Liver (tissue), 9 donors: Measurements from ENCODE around the gene UBASH3B. TPM values are rescaled to one million over a fixed set of nuclear protein-coding genes. Genes with fewer than 3 reads are reported as not detected.
A peak's percentile ranks its signal among the peaks of the same experiment; 100 is the strongest.

ENCODE experiments used
- DNase-seq: peaks from one replicate; pipeline ENCODE4 v3.0.0-alpha.2; 2017; ENCODE audit warnings: low spot score
- H3K27ac ChIP-seq, 2 donors: one replicate each; pipeline ENCODE4 v1.7.0; 2013; ENCODE audit warnings: inconsistent platforms in 2 of 2, low read length in 2 of 2, control low read depth in 1 of 2, low read depth in 1 of 2, mild to moderate bottlenecking in 1 of 2
- H3K27me3 ChIP-seq, 4 donors: one replicate each; pipeline versions ENCODE4 v1.6.1 to v1.7.0; 2013; ENCODE audit warnings: low read length in 3 of 4, inconsistent platforms in 1 of 4, mild to moderate bottlenecking in 1 of 4, moderate library complexity in 1 of 4; ENCODE audit not compliant: control insufficient read depth in 4 of 4, insufficient read depth in 4 of 4
- H3K36me3 ChIP-seq, 4 donors: one replicate each; pipeline versions ENCODE4 v1.6.1 to v1.7.0; 2013; ENCODE audit warnings: low read length in 3 of 4, mild to moderate bottlenecking in 3 of 4, low read depth in 1 of 4, moderate library complexity in 1 of 4; ENCODE audit not compliant: control insufficient read depth in 4 of 4, insufficient read depth in 3 of 4
- H3K4me1 ChIP-seq, 4 donors: one replicate each; pipeline versions ENCODE4 v1.6.1 to v1.7.0; 2013; ENCODE audit warnings: low read length in 3 of 4, mild to moderate bottlenecking in 3 of 4, moderate library complexity in 1 of 4; ENCODE audit not compliant: control insufficient read depth in 4 of 4, insufficient read depth in 4 of 4
- H3K4me3 ChIP-seq, 3 donors: one replicate each; pipeline versions ENCODE4 v1.6.1 to v1.7.0; 2013; ENCODE audit warnings: low read length in 3 of 3, control low read depth in 1 of 3, low read depth in 1 of 3, mild to moderate bottlenecking in 1 of 3
- H3K9ac ChIP-seq, 2 donors: one replicate each; pipeline ENCODE4 v1.7.0; 2013; ENCODE audit warnings: low read length in 2 of 2, mild to moderate bottlenecking in 2 of 2, moderate library complexity in 2 of 2, control low read depth in 1 of 2, low read depth in 1 of 2
- H3K9me3 ChIP-seq, 4 donors: one replicate each; pipeline versions ENCODE4 v1.6.1 to v1.7.0; 2013; ENCODE audit warnings: low read length in 3 of 4; ENCODE audit not compliant: control insufficient read depth in 4 of 4
- FOXA2 ChIP-seq: IDR thresholded peaks from 2 replicates; pipeline ENCODE4 v1.6.1; 2016; ENCODE audit warnings: antibody characterized with exemption
- GABPA ChIP-seq, 2 donors: IDR thresholded peaks in 1 of 2; conservative IDR thresholded peaks in 1 of 2; 2 replicates each; pipeline ENCODE4 v1.6.1; 2016; ENCODE audit warnings: antibody characterized with exemption in 2 of 2, mild to moderate bottlenecking in 1 of 2, moderate library complexity in 1 of 2
- HNF4A ChIP-seq, 2 donors: conservative IDR thresholded peaks; 2 replicates each; pipeline ENCODE4 v1.6.1; 2016; ENCODE audit warnings: antibody characterized with exemption in 2 of 2, mild to moderate bottlenecking in 2 of 2
- HNF4G ChIP-seq: IDR thresholded peaks from 2 replicates; pipeline ENCODE4 v1.6.1; 2016; ENCODE audit warnings: antibody characterized with exemption
- JUND ChIP-seq, 2 donors: IDR thresholded peaks; 2 replicates each; pipeline ENCODE4 v1.6.1; 2016; ENCODE audit warnings: antibody characterized with exemption in 2 of 2
- NR2F2 ChIP-seq: IDR thresholded peaks from 2 replicates; pipeline ENCODE4 v1.6.1; 2016; ENCODE audit warnings: antibody characterized with exemption
- RAD21 ChIP-seq, 2 donors: IDR thresholded peaks; 2 replicates each; pipeline ENCODE4 v1.6.1; 2016; ENCODE audit warnings: antibody characterized with exemption in 2 of 2, mild to moderate bottlenecking in 2 of 2
- REST ChIP-seq: IDR thresholded peaks from 2 replicates; pipeline ENCODE4 v1.6.1; 2016; ENCODE audit warnings: antibody characterized with exemption, mild to moderate bottlenecking
- RXRA ChIP-seq, 2 donors: IDR thresholded peaks; 2 replicates each; pipeline ENCODE4 v1.6.1; 2017 to 2018; ENCODE audit warnings: antibody characterized with exemption in 2 of 2, mild to moderate bottlenecking in 1 of 2
- SP1 ChIP-seq: IDR thresholded peaks from 2 replicates; pipeline ENCODE4 v1.6.1; 2018; ENCODE audit warnings: antibody characterized with exemption, mild to moderate bottlenecking
- TAF1 ChIP-seq: conservative IDR thresholded peaks from 2 replicates; pipeline ENCODE4 v1.6.1; 2016; ENCODE audit warnings: antibody characterized with exemption, mild to moderate bottlenecking
- YY1 ChIP-seq: IDR thresholded peaks from 2 replicates; pipeline ENCODE4 v1.6.1; 2016; ENCODE audit warnings: antibody characterized with exemption, mild to moderate bottlenecking
- WGBS: extraction: QIAGEN DNeasy Blood & Tissue Kit; methylation state at CpG from one replicate; pipeline ENCODE4 v1.1.7; 2013; 5-methylcytosine and 5-hydroxymethylcytosine counted together
- polyA plus RNA-seq, 2 donors: library from polyadenylated mRNA; stranded (reverse) in 1 of 2; unstranded in 1 of 2; fragments of 200-250 nt in 1 of 2; fragments of >200 nt in 1 of 2; fragmentation: Nextera tagmentation in 1 of 2; extraction: Ambion mirVana in 1 of 2; gene quantifications; one replicate each; pipeline versions ENCODE4 v1.2.1 to v1.2.3, GENCODE V29; 2013 to 2015
- total RNA-seq, 2 donors: library from RNA; depleted of rRNA; stranded (reverse); fragments of >200 nt; gene quantifications; one replicate each; pipeline ENCODE4 v1.2.3, GENCODE V29; 2014
- donor health status: healthy.
- donor health status: healthy.
- donor health status: healthy.
- donor health status: healthy.
- donor health status: healthy.

Gene UBASH3B
- total and polyA plus RNA-seq, 4 donors, result 0.48 to 5.5 (median 2.5) TPM

GRCh38 chr11:122737951-122738693 is 82.6 kb downstream of the UBASH3B start:
- no peak for TF ChIP-seq NR2F2
- TF ChIP-seq HNF4G, result no peak
- no peak for TF ChIP-seq FOXA2
- no peak for TF ChIP-seq GABPA (IDR thresholded peaks at IDR 0.05 in 1 of 2, conservative IDR thresholded peaks at IDR 0.05 in 1 of 2)
- TF ChIP-seq RAD21 (IDR thresholded peaks at IDR 0.05), result no peak
- TF ChIP-seq YY1, result no peak
- no peak for TF ChIP-seq TAF1
- TF ChIP-seq RXRA (IDR thresholded peaks at IDR 0.05), result no peak
- Histone ChIP-seq H3K36me3 (no peaks in the 10 kb centered on the region), H3K27me3 (peaks cover 0 to 4% (median 0%) of the 10 kb centered on the region in 4 donors), H3K9ac (no peak overlapping the region), H3K4me1 (peaks cover 0 to 7% (median 1%) of the 10 kb centered on the region in 4 donors), H3K4me3 (no peak overlapping the region), H3K9me3 (no peaks in the 10 kb centered on the region), H3K27ac (no peak overlapping the region)
- no peak for DNase-seq
- WGBS, result 56% methylated on average over 5 of the region's 5 CpGs

GRCh38 chr11:122741613-122742300 is 86.2 kb downstream of the UBASH3B start:
- no peak for DNase-seq
- peak overlapping the region; percentile 29 to 61 for H3K27ac ChIP-seq
- no peaks in the 10 kb centered on the region for H3K36me3 ChIP-seq
- peaks cover 0 to 8% (median 0%) of the 10 kb centered on the region in 4 donors for H3K4me1 ChIP-seq
- H3K4me3 ChIP-seq, result no peak overlapping the region
- WGBS, result 62% methylated on average over 12 of the region's 12 CpGs
- no peak for TF ChIP-seq HNF4A (conservative IDR thresholded peaks at IDR 0.05)
- TF ChIP-seq NR2F2, result peak; percentile 25
- no peak for TF ChIP-seq REST
- TF ChIP-seq SP1, result peak; percentile 26
- H3K9ac ChIP-seq, result no peak overlapping the region
- no peaks in the 10 kb centered on the region for H3K9me3 ChIP-seq
- no peaks in the 10 kb centered on the region for H3K27me3 ChIP-seq

GRCh38 chr11:122742301-122743018 is 86.9 kb downstream of the UBASH3B start:
- Histone ChIP-seq H3K27me3 (no peaks in the 10 kb centered on the region), H3K9me3 (no peaks in the 10 kb centered on the region), H3K4me3 (no peak overlapping the region), H3K9ac (no peak overlapping the region), H3K27ac (peak overlapping the region; percentile 51 to 61), H3K4me1 (peaks cover 0 to 8% (median 0%) of the 10 kb centered on the region in 4 donors), H3K36me3 (no peaks in the 10 kb centered on the region)
- WGBS, result 71% methylated on average over 11 of the region's 11 CpGs
- no peak for TF ChIP-seq FOXA2
- no peak for TF ChIP-seq NR2F2
- no peak for TF ChIP-seq REST
- no peak for TF ChIP-seq JUND (IDR thresholded peaks at IDR 0.05)
- peak in 1 of 2 donors; percentile 39 for TF ChIP-seq RXRA (IDR thresholded peaks at IDR 0.05)
- TF ChIP-seq SP1, result no peak
- no peak for DNase-seq
